GM23338 (cell line): Measurements from ENCODE around the gene TTC28. TPM values are rescaled to one million over a fixed set of nuclear protein-coding genes. Genes with fewer than 3 reads are reported as not detected.

Experiments
- ATAC-seq: fragments of 200-7000 bp; cut with Tn5 transposase; 3 replicates; pipeline ENCODE4 v1.9.1; 2020
- DNase-seq: peaks from one replicate; pipeline ENCODE4 v3.0.0-alpha.2; 2015; ENCODE audit warnings: low spot score
- H2AFZ ChIP-seq: fragments of 200-600 bp; sonication (generic); 2 replicates; pipeline ENCODE4 v1.8.0; 2016; ENCODE audit warnings: antibody characterized with exemption, mild to moderate bottlenecking, moderate library complexity
- H3F3A ChIP-seq: fragments of 200-600 bp; sonication (generic); replicated peaks from 2 replicates; pipeline ENCODE4 v1.8.0; 2017; ENCODE audit warnings: antibody characterized with exemption, mixed run types, low read depth
- H3K27ac ChIP-seq: fragments of 200-600 bp; sonication (generic); 2 replicates; pipeline ENCODE4 v1.6.1; 2016; ENCODE audit warnings: low read depth
- H3K27me3 ChIP-seq: fragments of 200-600 bp; sonication (generic); 2 replicates; pipeline ENCODE4 v1.8.0; 2016; ENCODE audit warnings: mild to moderate bottlenecking, mixed run types, moderate library complexity; ENCODE audit not compliant: insufficient read depth
- H3K36me3 ChIP-seq: fragments of 200-600 bp; sonication (generic); 2 replicates; pipeline ENCODE4 v1.8.0; 2016; ENCODE audit warnings: mild to moderate bottlenecking; ENCODE audit not compliant: insufficient read depth
- H3K4me1 ChIP-seq: fragments of 200-600 bp; sonication (generic); 2 replicates; pipeline ENCODE4 v1.8.0; 2016; ENCODE audit warnings: mild to moderate bottlenecking, moderate library complexity; ENCODE audit not compliant: insufficient read depth
- H3K4me2 ChIP-seq: fragments of 200-600 bp; sonication (generic); 2 replicates; pipeline ENCODE4 v1.7.1; 2017; ENCODE audit warnings: mixed run types
- H3K4me3 ChIP-seq: fragments of 200-600 bp; sonication (generic); 2 replicates; pipeline ENCODE4 v1.6.1; 2016; ENCODE audit warnings: mixed run types
- H3K79me2 ChIP-seq: fragments of 200-600 bp; sonication (generic); replicated peaks from 2 replicates; pipeline ENCODE4 v1.8.0; 2017; ENCODE audit warnings: mild to moderate bottlenecking; ENCODE audit not compliant: insufficient read depth
- H3K9me2 ChIP-seq: fragments of 200-600 bp; sonication (generic); 2 replicates; pipeline ENCODE4 v1.8.0; 2017; ENCODE audit not compliant: insufficient read depth
- H4K20me1 ChIP-seq: fragments of 200-600 bp; sonication (generic); replicated peaks from 2 replicates; pipeline ENCODE4 v1.8.0; 2017; ENCODE audit warnings: mild to moderate bottlenecking; ENCODE audit not compliant: insufficient read depth
- H3K27ac Mint-ChIP-seq: 2 replicates; pipeline ENCODE4 v1.8.0; 2020; ENCODE audit warnings: inconsistent platforms, mild to moderate bottlenecking, moderate library complexity, mixed read lengths
- H3K27me3 Mint-ChIP-seq: 3 replicates; pipeline ENCODE4 v1.8.0; 2022; ENCODE audit warnings: low read depth, mild to moderate bottlenecking, moderate library complexity, mixed read lengths, inconsistent platforms; ENCODE audit not compliant: insufficient read depth, poor library complexity
- H3K36me3 Mint-ChIP-seq: 3 replicates; pipeline ENCODE4 v1.8.0; 2021; ENCODE audit warnings: low read depth, mild to moderate bottlenecking, inconsistent platforms, moderate library complexity, mixed read lengths
- H3K4me1 Mint-ChIP-seq: 3 replicates; pipeline ENCODE4 v1.8.0; 2020; ENCODE audit warnings: mild to moderate bottlenecking, inconsistent platforms, mixed read lengths
- H3K4me3 Mint-ChIP-seq: 3 replicates; pipeline ENCODE4 v1.8.0; 2021; ENCODE audit warnings: moderate library complexity, mild to moderate bottlenecking, inconsistent platforms, mixed read lengths
- H3K9me3 Mint-ChIP-seq: 3 replicates; pipeline ENCODE4 v1.8.0; 2020; ENCODE audit warnings: moderate library complexity, mild to moderate bottlenecking, inconsistent platforms, mixed read lengths
- CREB1 ChIP-seq: fragments of 250-450 bp; sonication (Bioruptor Pico); IDR thresholded peaks from 2 replicates; pipeline ENCODE4 v1.5.0; 2020; ENCODE audit warnings: low read depth, mild to moderate bottlenecking, moderate library complexity
- EZH2 ChIP-seq: fragments of 200-600 bp; sonication (generic); IDR thresholded peaks from one replicate; pipeline ENCODE4 v1.8.0; 2017; ENCODE audit warnings: antibody characterized with exemption, mild to moderate bottlenecking, low read depth; ENCODE audit not compliant: unreplicated experiment
- EZH2phosphoT487 ChIP-seq: fragments of 200-600 bp; sonication (generic); IDR thresholded peaks from one replicate; pipeline ENCODE4 v1.8.1; 2018; ENCODE audit warnings: antibody characterized with exemption; ENCODE audit not compliant: unreplicated experiment
- JUNB ChIP-seq: IDR thresholded peaks from one replicate; pipeline ENCODE4 v1.6.1; 2016; ENCODE audit warnings: antibody characterized with exemption; ENCODE audit not compliant: unreplicated experiment
- NANOG ChIP-seq: IDR thresholded peaks from 2 replicates; pipeline ENCODE4 v1.6.1; 2016; ENCODE audit warnings: antibody characterized with exemption, borderline replicate concordance
- POLR2AphosphoS5 ChIP-seq: IDR thresholded peaks from 2 replicates; pipeline ENCODE4 v1.6.1; 2016; ENCODE audit warnings: antibody characterized with exemption, low read depth
- STAT1 ChIP-seq: IDR thresholded peaks from one replicate; pipeline ENCODE4 v1.6.1; 2016; ENCODE audit warnings: antibody characterized with exemption; ENCODE audit not compliant: unreplicated experiment
- ZNF114 ChIP-seq: fragments of 250-450 bp; sonication (Bioruptor Pico); IDR thresholded peaks from 2 replicates; pipeline ENCODE4 v1.5.0; 2020; ENCODE audit warnings: mild to moderate bottlenecking, moderate library complexity
- ZNF331 ChIP-seq: fragments of 250-450 bp; sonication (Bioruptor Pico); IDR thresholded peaks from 2 replicates; pipeline ENCODE4 v1.5.0; 2020; ENCODE audit warnings: low read depth, mild to moderate bottlenecking, moderate library complexity
- polyA plus RNA-seq: library from polyadenylated mRNA; unstranded; fragments of >200 nt; fragmentation: Nextera tagmentation; extraction: Ambion mirVana; gene quantifications from 2 replicates; pipeline ENCODE4 v1.2.1, GENCODE V29; 2016
- total RNA-seq: library from RNA; depleted of rRNA; stranded (reverse); fragments of >200 nt; shearing (Covaris generic); gene quantifications from 2 replicates; pipeline ENCODE4 v1.2.3, GENCODE V29; 2014
- TF ChIP-seq, protein P1 (sequence below): IDR thresholded peaks from 2 replicates; pipeline ENCODE4 v1.6.1; 2016; ENCODE audit warnings: antibody characterized with exemption
- TF ChIP-seq, protein P2 (sequence below), 2 experiments: fragments of 200-600 bp in 1 of 2; sonication (generic) in 1 of 2; conservative IDR thresholded peaks; 2 replicates each; pipeline versions ENCODE4 v1.5.1 to v1.6.1; 2016 to 2017; ENCODE audit warnings: antibody characterized with exemption in 2 of 2, low read depth in 2 of 2, mild to moderate bottlenecking in 2 of 2, moderate library complexity in 1 of 2
- TF ChIP-seq, protein P3 (sequence below): IDR thresholded peaks from one replicate; pipeline ENCODE4 v1.6.1; 2018; ENCODE audit warnings: antibody characterized with exemption; ENCODE audit not compliant: unreplicated experiment
- TF ChIP-seq, protein P4 (sequence below): fragments of 250-450 bp; sonication (Bioruptor Pico); IDR thresholded peaks from 2 replicates; pipeline ENCODE4 v1.5.0; 2020; ENCODE audit warnings: mild to moderate bottlenecking, moderate library complexity

Gene TTC28
- total and polyA plus RNA-seq, 2 experiments from 2014 or later = 4.5 to 16.1 TPM

GRCh38 chr22:28123989-28124766, 555.5 kb downstream of the TTC28 start:
- Mint-ChIP-seq H3K36me3 (no peaks in the 10 kb centered on the region), H3K4me3 (no peak overlapping the region), H3K27ac (no peak overlapping the region), H3K4me1 (peaks cover 17% of the 10 kb centered on the region), H3K27me3 (no peaks in the 10 kb centered on the region), H3K9me3 (no peaks in the 10 kb centered on the region)
- H3K27ac ChIP-seq = no peak overlapping the region
- peaks cover 15% of the 10 kb centered on the region for H3K4me1 ChIP-seq
- no peaks in the 10 kb centered on the region for H3K27me3 ChIP-seq
- no peaks in the 10 kb centered on the region for H3K9me2 ChIP-seq
- H4K20me1 ChIP-seq = no peaks in the 10 kb centered on the region
- H3K79me2 ChIP-seq = no peaks in the 10 kb centered on the region
- H3K4me2 ChIP-seq = no peak overlapping the region
- H3K36me3 ChIP-seq = no peaks in the 10 kb centered on the region
- no peak for DNase-seq
- no peak overlapping the region for H3K4me3 ChIP-seq
- no peaks in the 10 kb centered on the region for H3F3A ChIP-seq
- TF ChIP-seq EZH2phosphoT487 (no peak), EZH2 (no peak), JUNB (no peak), CREB1 (no peak), ZNF331 (CRISPR knock-in tag) (no peak), STAT1 (no peak), ZNF114 (no peak), POLR2AphosphoS5 (no peak), NANOG (no peak)
- TF ChIP-seq, protein P1, sequence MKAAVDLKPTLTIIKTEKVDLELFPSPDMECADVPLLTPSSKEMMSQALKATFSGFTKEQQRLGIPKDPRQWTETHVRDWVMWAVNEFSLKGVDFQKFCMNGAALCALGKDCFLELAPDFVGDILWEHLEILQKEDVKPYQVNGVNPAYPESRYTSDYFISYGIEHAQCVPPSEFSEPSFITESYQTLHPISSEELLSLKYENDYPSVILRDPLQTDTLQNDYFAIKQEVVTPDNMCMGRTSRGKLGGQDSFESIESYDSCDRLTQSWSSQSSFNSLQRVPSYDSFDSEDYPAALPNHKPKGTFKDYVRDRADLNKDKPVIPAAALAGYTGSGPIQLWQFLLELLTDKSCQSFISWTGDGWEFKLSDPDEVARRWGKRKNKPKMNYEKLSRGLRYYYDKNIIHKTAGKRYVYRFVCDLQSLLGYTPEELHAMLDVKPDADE = no peak
- TF ChIP-seq, protein P2, sequence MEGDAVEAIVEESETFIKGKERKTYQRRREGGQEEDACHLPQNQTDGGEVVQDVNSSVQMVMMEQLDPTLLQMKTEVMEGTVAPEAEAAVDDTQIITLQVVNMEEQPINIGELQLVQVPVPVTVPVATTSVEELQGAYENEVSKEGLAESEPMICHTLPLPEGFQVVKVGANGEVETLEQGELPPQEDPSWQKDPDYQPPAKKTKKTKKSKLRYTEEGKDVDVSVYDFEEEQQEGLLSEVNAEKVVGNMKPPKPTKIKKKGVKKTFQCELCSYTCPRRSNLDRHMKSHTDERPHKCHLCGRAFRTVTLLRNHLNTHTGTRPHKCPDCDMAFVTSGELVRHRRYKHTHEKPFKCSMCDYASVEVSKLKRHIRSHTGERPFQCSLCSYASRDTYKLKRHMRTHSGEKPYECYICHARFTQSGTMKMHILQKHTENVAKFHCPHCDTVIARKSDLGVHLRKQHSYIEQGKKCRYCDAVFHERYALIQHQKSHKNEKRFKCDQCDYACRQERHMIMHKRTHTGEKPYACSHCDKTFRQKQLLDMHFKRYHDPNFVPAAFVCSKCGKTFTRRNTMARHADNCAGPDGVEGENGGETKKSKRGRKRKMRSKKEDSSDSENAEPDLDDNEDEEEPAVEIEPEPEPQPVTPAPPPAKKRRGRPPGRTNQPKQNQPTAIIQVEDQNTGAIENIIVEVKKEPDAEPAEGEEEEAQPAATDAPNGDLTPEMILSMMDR (conservative IDR thresholded peaks at IDR 0.05; ENCODE audit: low read depth in 2 of 2) = no peak
- TF ChIP-seq, protein P3, sequence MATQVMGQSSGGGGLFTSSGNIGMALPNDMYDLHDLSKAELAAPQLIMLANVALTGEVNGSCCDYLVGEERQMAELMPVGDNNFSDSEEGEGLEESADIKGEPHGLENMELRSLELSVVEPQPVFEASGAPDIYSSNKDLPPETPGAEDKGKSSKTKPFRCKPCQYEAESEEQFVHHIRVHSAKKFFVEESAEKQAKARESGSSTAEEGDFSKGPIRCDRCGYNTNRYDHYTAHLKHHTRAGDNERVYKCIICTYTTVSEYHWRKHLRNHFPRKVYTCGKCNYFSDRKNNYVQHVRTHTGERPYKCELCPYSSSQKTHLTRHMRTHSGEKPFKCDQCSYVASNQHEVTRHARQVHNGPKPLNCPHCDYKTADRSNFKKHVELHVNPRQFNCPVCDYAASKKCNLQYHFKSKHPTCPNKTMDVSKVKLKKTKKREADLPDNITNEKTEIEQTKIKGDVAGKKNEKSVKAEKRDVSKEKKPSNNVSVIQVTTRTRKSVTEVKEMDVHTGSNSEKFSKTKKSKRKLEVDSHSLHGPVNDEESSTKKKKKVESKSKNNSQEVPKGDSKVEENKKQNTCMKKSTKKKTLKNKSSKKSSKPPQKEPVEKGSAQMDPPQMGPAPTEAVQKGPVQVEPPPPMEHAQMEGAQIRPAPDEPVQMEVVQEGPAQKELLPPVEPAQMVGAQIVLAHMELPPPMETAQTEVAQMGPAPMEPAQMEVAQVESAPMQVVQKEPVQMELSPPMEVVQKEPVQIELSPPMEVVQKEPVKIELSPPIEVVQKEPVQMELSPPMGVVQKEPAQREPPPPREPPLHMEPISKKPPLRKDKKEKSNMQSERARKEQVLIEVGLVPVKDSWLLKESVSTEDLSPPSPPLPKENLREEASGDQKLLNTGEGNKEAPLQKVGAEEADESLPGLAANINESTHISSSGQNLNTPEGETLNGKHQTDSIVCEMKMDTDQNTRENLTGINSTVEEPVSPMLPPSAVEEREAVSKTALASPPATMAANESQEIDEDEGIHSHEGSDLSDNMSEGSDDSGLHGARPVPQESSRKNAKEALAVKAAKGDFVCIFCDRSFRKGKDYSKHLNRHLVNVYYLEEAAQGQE = no peak
- TF ChIP-seq, protein P4, sequence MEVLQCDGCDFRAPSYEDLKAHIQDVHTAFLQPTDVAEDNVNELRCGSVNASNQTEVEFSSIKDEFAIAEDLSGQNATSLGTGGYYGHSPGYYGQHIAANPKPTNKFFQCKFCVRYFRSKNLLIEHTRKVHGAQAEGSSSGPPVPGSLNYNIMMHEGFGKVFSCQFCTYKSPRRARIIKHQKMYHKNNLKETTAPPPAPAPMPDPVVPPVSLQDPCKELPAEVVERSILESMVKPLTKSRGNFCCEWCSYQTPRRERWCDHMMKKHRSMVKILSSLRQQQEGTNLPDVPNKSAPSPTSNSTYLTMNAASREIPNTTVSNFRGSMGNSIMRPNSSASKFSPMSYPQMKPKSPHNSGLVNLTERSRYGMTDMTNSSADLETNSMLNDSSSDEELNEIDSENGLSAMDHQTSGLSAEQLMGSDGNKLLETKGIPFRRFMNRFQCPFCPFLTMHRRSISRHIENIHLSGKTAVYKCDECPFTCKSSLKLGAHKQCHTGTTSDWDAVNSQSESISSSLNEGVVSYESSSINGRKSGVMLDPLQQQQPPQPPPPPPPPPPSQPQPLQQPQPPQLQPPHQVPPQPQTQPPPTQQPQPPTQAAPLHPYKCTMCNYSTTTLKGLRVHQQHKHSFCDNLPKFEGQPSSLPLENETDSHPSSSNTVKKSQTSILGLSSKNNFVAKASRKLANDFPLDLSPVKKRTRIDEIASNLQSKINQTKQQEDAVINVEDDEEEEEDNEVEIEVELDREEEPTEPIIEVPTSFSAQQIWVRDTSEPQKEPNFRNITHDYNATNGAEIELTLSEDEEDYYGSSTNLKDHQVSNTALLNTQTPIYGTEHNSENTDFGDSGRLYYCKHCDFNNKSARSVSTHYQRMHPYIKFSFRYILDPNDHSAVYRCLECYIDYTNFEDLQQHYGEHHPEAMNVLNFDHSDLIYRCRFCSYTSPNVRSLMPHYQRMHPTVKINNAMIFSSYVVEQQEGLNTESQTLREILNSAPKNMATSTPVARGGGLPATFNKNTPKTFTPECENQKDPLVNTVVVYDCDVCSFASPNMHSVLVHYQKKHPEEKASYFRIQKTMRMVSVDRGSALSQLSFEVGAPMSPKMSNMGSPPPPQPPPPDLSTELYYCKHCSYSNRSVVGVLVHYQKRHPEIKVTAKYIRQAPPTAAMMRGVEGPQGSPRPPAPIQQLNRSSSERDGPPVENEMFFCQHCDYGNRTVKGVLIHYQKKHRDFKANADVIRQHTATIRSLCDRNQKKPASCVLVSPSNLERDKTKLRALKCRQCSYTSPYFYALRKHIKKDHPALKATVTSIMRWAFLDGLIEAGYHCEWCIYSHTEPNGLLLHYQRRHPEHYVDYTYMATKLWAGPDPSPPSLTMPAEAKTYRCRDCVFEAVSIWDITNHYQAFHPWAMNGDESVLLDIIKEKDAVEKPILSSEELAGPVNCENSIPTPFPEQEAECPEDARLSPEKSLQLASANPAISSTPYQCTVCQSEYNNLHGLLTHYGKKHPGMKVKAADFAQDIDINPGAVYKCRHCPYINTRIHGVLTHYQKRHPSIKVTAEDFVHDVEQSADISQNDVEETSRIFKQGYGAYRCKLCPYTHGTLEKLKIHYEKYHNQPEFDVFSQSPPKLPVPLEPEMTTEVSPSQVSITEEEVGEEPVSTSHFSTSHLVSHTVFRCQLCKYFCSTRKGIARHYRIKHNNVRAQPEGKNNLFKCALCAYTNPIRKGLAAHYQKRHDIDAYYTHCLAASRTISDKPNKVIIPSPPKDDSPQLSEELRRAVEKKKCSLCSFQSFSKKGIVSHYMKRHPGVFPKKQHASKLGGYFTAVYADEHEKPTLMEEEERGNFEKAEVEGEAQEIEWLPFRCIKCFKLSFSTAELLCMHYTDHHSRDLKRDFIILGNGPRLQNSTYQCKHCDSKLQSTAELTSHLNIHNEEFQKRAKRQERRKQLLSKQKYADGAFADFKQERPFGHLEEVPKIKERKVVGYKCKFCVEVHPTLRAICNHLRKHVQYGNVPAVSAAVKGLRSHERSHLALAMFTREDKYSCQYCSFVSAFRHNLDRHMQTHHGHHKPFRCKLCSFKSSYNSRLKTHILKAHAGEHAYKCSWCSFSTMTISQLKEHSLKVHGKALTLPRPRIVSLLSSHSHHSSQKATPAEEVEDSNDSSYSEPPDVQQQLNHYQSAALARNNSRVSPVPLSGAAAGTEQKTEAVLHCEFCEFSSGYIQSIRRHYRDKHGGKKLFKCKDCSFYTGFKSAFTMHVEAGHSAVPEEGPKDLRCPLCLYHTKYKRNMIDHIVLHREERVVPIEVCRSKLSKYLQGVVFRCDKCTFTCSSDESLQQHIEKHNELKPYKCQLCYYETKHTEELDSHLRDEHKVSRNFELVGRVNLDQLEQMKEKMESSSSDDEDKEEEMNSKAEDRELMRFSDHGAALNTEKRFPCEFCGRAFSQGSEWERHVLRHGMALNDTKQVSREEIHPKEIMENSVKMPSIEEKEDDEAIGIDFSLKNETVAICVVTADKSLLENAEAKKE (CRISPR knock-in tag) = no peak
- no peak for ATAC-seq
- H2AFZ ChIP-seq = no peak overlapping the region
